Aorta (tissue), 5 donors: Measurements from ENCODE around the gene STX10. TPM values are rescaled to one million over a fixed set of nuclear protein-coding genes. Genes with fewer than 3 reads are reported as not detected.

Experiments
- ATAC-seq: fragments of 200-7000 bp; cut with Tn5 transposase; one replicate; pipeline ENCODE4 v1.9.1; 2022; ENCODE audit warnings: moderate library complexity; ENCODE audit not compliant: low FRiP score
- DNase-seq, 2 donors: peaks; one replicate each; pipeline ENCODE4 v3.0.0-alpha.2; 2020
- H3K27ac ChIP-seq, 2 donors: one replicate each; pipeline ENCODE4 v1.5.1; 2013; ENCODE audit warnings: low read length in 2 of 2, mild to moderate bottlenecking in 2 of 2, moderate library complexity in 2 of 2, control low read depth in 1 of 2, inconsistent platforms in 1 of 2, low read depth in 1 of 2
- H3K27me3 ChIP-seq, 2 donors: one replicate each; pipeline ENCODE4 v1.6.1; 2013; ENCODE audit warnings: control low read depth in 1 of 2, low read length in 1 of 2, mild to moderate bottlenecking in 1 of 2, moderate library complexity in 1 of 2; ENCODE audit not compliant: insufficient read depth in 2 of 2, control insufficient read depth in 1 of 2
- H3K36me3 ChIP-seq, 2 donors: one replicate each; pipeline ENCODE4 v1.6.1; 2013; ENCODE audit warnings: control low read depth in 1 of 2, low read length in 1 of 2, mild to moderate bottlenecking in 1 of 2; ENCODE audit not compliant: insufficient read depth in 2 of 2, control insufficient read depth in 1 of 2
- H3K4me1 ChIP-seq, 2 donors: one replicate each; pipeline ENCODE4 v1.6.1; 2013; ENCODE audit warnings: low read length in 2 of 2, control low read depth in 1 of 2, mild to moderate bottlenecking in 1 of 2, moderate library complexity in 1 of 2; ENCODE audit not compliant: insufficient read depth in 2 of 2, control insufficient read depth in 1 of 2
- H3K4me3 ChIP-seq, 2 donors: one replicate each; pipeline ENCODE4 v1.5.1; 2013; ENCODE audit warnings: low read length in 2 of 2, control low read depth in 1 of 2, mild to moderate bottlenecking in 1 of 2
- H3K9me3 ChIP-seq: one replicate; pipeline ENCODE4 v1.6.1; 2013; ENCODE audit warnings: mild to moderate bottlenecking, low read length; ENCODE audit not compliant: control insufficient read depth
- WGBS, 2 donors: extraction: QIAGEN DNeasy Blood & Tissue Kit; methylation state at CpG; one replicate each; pipeline ENCODE4 v1.1.7; 2013; 5-methylcytosine and 5-hydroxymethylcytosine counted together
- intact Hi-C, 2 donors: fragments of 100-400 bp; cut with DNase I; formaldehyde crosslinking; loops; one replicate each; pipeline versions ENCODE4 v1.14.2 to v1.15.0; 2022
- polyA plus RNA-seq, 2 donors: library from polyadenylated mRNA; stranded (reverse); fragments of 200-250 nt; gene quantifications; one replicate each; pipeline ENCODE4 v1.2.3, GENCODE V29; 2013
- total RNA-seq, 2 donors: library from RNA; stranded (reverse); fragmentation: NEBNext Ultra II Directional; extraction: Animal tissue kit (Norgen Biotek cat#: 25700); gene quantifications; one replicate each; pipeline ENCODE4 v1.2.1, GENCODE V29; 2021
- donor health status: healthy with polysubstance abuse.
- donor health status: Bipolar disorder and iron deficiency.
- donor health status: DM: no; HTN: no; CAD: no.
- donor health status: DM: no; HTN: no; CAD: no.
- donor health status: DM: yes; HTN: yes; CAD: no.

The STX10 gene
- total and polyA plus RNA-seq, 4 donors: 33.0 to 105 (median 58.9) TPM

- no peaks in the 10 kb centered on the region for H3K9me3 ChIP-seq
- intact Hi-C loops: no loop called here
- H3K27ac ChIP-seq: no peak overlapping the region
- no peak overlapping the region for H3K4me3 ChIP-seq
- no peaks in the 10 kb centered on the region for H3K27me3 ChIP-seq
- ATAC-seq: no peak
- 90 to 93% methylated on average over 9 to 10 of the region's 10 CpGs for WGBS, 2 donors
- peaks cover 0 to 3% of the 10 kb centered on the region in 2 donors for H3K36me3 ChIP-seq
- H3K4me1 ChIP-seq: no peaks in the 10 kb centered on the region
- DNase-seq: no peak
Observed at GRCh38 chr19:13112555-13112954, 37.6 kb downstream of the STX10 start.

- Histone ChIP-seq H3K4me3 (no peak overlapping the region), H3K4me1 (no peaks in the 10 kb centered on the region), H3K36me3 (peaks cover 0 to 3% of the 10 kb centered on the region in 2 donors), H3K9me3 (no peaks in the 10 kb centered on the region), H3K27me3 (no peaks in the 10 kb centered on the region), H3K27ac (no peak overlapping the region)
- WGBS, 2 donors: 88 to 90% methylated on average over 15 of the region's 15 CpGs
- intact Hi-C loops: no loop called here
- no peak for ATAC-seq
- no peak for DNase-seq
Observed at GRCh38 chr19:13110099-13110610, 40.0 kb downstream of the STX10 start.

GRCh38 chr19:13109361-13110098 lies 40.6 kb downstream of the STX10 start:
- Histone ChIP-seq H3K36me3 (peaks cover 0 to 3% of the 10 kb centered on the region in 2 donors), H3K4me3 (no peak overlapping the region), H3K4me1 (no peaks in the 10 kb centered on the region), H3K27ac (no peak overlapping the region), H3K27me3 (no peaks in the 10 kb centered on the region), H3K9me3 (no peaks in the 10 kb centered on the region)
- DNase-seq (peak in 1 of 2 donors; percentile 45), ATAC-seq (no peak)
- 91 to 92% methylated on average over 26 to 30 of the region's 30 CpGs for WGBS, 2 donors
- intact Hi-C loops: no loop called here

GRCh38 chr19:13104848-13105711 lies 45.1 kb downstream of the STX10 start:
- H3K4me3 ChIP-seq: no peak overlapping the region
- ATAC-seq: peak; percentile 0

GRCh38 chr19:13104360-13104847 lies 45.8 kb downstream of the STX10 start:
- intact Hi-C loops: no loop called here
- H3K36me3 ChIP-seq: no peaks in the 10 kb centered on the region
- ATAC-seq: peak; percentile 23

More at GRCh38 chr19:13104848-13105711, 45.1 kb downstream of the STX10 start:
- Histone ChIP-seq H3K36me3 (no peaks in the 10 kb centered on the region), H3K27ac (no peak overlapping the region), H3K9me3 (no peaks in the 10 kb centered on the region), H3K27me3 (no peaks in the 10 kb centered on the region), H3K4me1 (no peaks in the 10 kb centered on the region)
- intact Hi-C loops: no loop called here
- DNase-seq: no peak
- 74 to 78% methylated on average over 29 of the region's 29 CpGs for WGBS, 2 donors

GRCh38 chr19:13103581-13104359 lies 46.4 kb downstream of the STX10 start:
- Histone ChIP-seq H3K9me3 (no peaks in the 10 kb centered on the region), H3K27me3 (no peaks in the 10 kb centered on the region), H3K27ac (peak overlapping the region in 1 of 2 donors; percentile 11), H3K4me1 (no peaks in the 10 kb centered on the region), H3K4me3 (no peak overlapping the region), H3K36me3 (no peaks in the 10 kb centered on the region)
- DNase-seq: no peak
- 75 to 76% methylated on average over 11 to 13 of the region's 13 CpGs for WGBS, 2 donors
- ATAC-seq: no peak
- intact Hi-C loops: no loop called here

More at GRCh38 chr19:13104360-13104847, 45.8 kb downstream of the STX10 start:
- Histone ChIP-seq H3K27ac (no peak overlapping the region), H3K9me3 (no peaks in the 10 kb centered on the region), H3K4me3 (no peak overlapping the region), H3K27me3 (no peaks in the 10 kb centered on the region), H3K4me1 (no peaks in the 10 kb centered on the region)
- WGBS, 2 donors: 34 to 36% methylated on average over 27 to 33 of the region's 33 CpGs
- peak; percentile 81 to 88 for DNase-seq

GRCh38 chr19:13102666-13103580 lies 47.3 kb downstream of the STX10 start, which contains the start of gene LYL1:
TSS of gene LYL1 (minus strand) at chr19:13102858. CDS start at chr19:13101171, 1,687 bp downstream.
- intact Hi-C loops: no loop called here
- Histone ChIP-seq H3K4me1 (no peaks in the 10 kb centered on the region), H3K27ac (peak within 1 kb of the TSS in 1 of 2 donors; percentile 49), H3K9me3 (no peaks in the 10 kb centered on the region), H3K4me3 (peak within 1 kb of the TSS in 1 of 2 donors; percentile 21), H3K27me3 (no peaks in the 10 kb centered on the region), H3K36me3 (no peaks in the 10 kb centered on the region)
- ATAC-seq: peak; percentile 74
- DNase-seq: peak; percentile 89 to 91
- 1 to 2% methylated on average over 40 to 47 of the region's 47 CpGs for WGBS, 2 donors
